Cardiac muscle cell (in vitro differentiated cells and primary cell): Measurements from ENCODE around the gene TMEM184C. TPM values are rescaled to one million over a fixed set of nuclear protein-coding genes. Genes with fewer than 3 reads are reported as not detected.

Experiments used
- DNase-seq, 2 donors: peaks; one replicate each; pipeline versions ENCODE4 v3.0.0 to v3.0.0-alpha.2; 2010 to 2017; ENCODE audit warnings: low read depth in 1 of 2, low spot score in 1 of 2
- H3K27ac ChIP-seq: fragments of 200-600 bp; sonication (generic); 2 replicates; pipeline ENCODE4 v1.5.1; 2016
- H3K27me3 ChIP-seq: fragments of 200-600 bp; sonication (generic); 2 replicates; pipeline ENCODE4 v1.6.0; 2016; ENCODE audit warnings: control low read depth
- H3K36me3 ChIP-seq: fragments of 200-600 bp; sonication (generic); 2 replicates; pipeline ENCODE4 v1.5.1; 2016; ENCODE audit warnings: control low read depth
- H3K4me1 ChIP-seq: fragments of 200-600 bp; sonication (generic); 2 replicates; pipeline ENCODE4 v1.8.1; 2017; ENCODE audit warnings: low read depth, mild to moderate bottlenecking, mixed run types
- H3K4me3 ChIP-seq: fragments of 200-600 bp; sonication (generic); 2 replicates; pipeline ENCODE4 v1.5.1; 2016; ENCODE audit warnings: mild to moderate bottlenecking
- H3K9me3 ChIP-seq: fragments of 200-600 bp; sonication (generic); 2 replicates; pipeline ENCODE4 v1.5.1; 2017; ENCODE audit warnings: low read depth, mild to moderate bottlenecking, control low read depth
- CTCF ChIP-seq: IDR thresholded peaks from 2 replicates; pipeline ENCODE4 v1.5.1; 2012; ENCODE audit warnings: low read depth, mild to moderate bottlenecking, low read length
- polyA plus RNA-seq: library from polyadenylated mRNA; unstranded; fragments of >200 nt; fragmentation: Nextera tagmentation; extraction: Ambion mirVana; gene quantifications from 2 replicates; pipeline ENCODE4 v1.2.1, GENCODE V29; 2016
- total RNA-seq: library from RNA; depleted of rRNA; stranded (reverse); fragments of >200 nt; gene quantifications from 2 replicates; pipeline ENCODE4 v1.2.3, GENCODE V29; 2016

Gene TMEM184C
- total and polyA plus RNA-seq, 2 experiments from 2014 or later: 30.7 to 32.3 TPM

- no peaks in the 10 kb centered on the region for H3K9me3 ChIP-seq
- no peak for DNase-seq
- no peaks in the 10 kb centered on the region for H3K36me3 ChIP-seq
- H3K27ac ChIP-seq: no peak overlapping the region
- H3K27me3 ChIP-seq: no peaks in the 10 kb centered on the region
- H3K4me1 ChIP-seq: no peaks in the 10 kb centered on the region
- H3K4me3 ChIP-seq: no peak overlapping the region
- TF ChIP-seq CTCF: no peak
Measured at GRCh38 chr4:147578593-147578992, 38.6 kb upstream of the TMEM184C start.

GRCh38 chr4:147580396-147580795, 36.8 kb upstream of the TMEM184C start:
- Histone ChIP-seq H3K4me3 (no peak overlapping the region), H3K36me3 (no peaks in the 10 kb centered on the region), H3K9me3 (no peaks in the 10 kb centered on the region), H3K27ac (no peak overlapping the region), H3K27me3 (no peaks in the 10 kb centered on the region), H3K4me1 (no peaks in the 10 kb centered on the region)
- no peak for TF ChIP-seq CTCF
- peak in 1 of 2 donors; percentile 22 for DNase-seq

- H3K27ac ChIP-seq: no peak overlapping the region
- DNase-seq: peak in 1 of 2 donors; percentile 67
- peaks cover 9% of the 10 kb centered on the region for H3K4me1 ChIP-seq
- no peak for TF ChIP-seq CTCF
- no peaks in the 10 kb centered on the region for H3K36me3 ChIP-seq
- no peak overlapping the region for H3K4me3 ChIP-seq
- no peaks in the 10 kb centered on the region for H3K27me3 ChIP-seq
- H3K9me3 ChIP-seq: no peaks in the 10 kb centered on the region
Measured at GRCh38 chr4:147581606-147582350, 35.4 kb upstream of the TMEM184C start.

DNA sequence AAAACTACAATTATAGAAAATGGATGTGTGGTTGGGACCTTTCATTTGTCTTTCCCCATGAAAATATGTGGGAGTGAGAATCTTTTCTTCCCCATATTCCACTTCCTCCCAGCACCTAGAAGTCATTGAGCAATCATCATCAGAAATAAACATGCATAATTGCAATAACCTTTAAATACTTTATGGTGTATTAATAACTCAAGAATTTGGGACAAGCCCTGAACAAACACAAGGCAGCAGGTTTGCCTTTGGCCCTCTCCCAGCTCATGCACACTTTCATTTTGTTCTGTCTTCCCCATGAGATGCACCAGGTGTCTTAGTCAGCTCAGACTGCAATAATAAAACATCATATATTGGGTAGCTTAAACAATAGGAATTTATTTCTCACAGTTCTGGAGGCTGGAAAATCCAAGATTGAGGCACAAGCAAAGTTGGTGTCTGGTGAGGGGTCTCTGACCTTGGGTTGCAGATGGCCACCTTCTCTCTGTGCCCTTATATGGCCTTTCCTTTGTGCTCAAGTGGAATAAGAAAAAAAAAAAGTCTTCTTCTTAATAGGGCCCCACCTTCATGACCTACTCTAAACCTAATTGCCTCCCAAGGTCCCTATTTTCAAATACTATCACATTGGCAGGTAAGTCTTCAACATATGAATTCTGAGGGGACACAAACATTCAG, 34.7 kb upstream of the TMEM184C start:
- no peak overlapping the region for H3K27ac ChIP-seq
- H3K4me1 ChIP-seq: peaks cover 9% of the 10 kb centered on the region
- H3K27me3 ChIP-seq: no peaks in the 10 kb centered on the region
- no peaks in the 10 kb centered on the region for H3K9me3 ChIP-seq
- no peak for DNase-seq
- no peaks in the 10 kb centered on the region for H3K36me3 ChIP-seq
- no peak overlapping the region for H3K4me3 ChIP-seq
- no peak for TF ChIP-seq CTCF

DNA sequence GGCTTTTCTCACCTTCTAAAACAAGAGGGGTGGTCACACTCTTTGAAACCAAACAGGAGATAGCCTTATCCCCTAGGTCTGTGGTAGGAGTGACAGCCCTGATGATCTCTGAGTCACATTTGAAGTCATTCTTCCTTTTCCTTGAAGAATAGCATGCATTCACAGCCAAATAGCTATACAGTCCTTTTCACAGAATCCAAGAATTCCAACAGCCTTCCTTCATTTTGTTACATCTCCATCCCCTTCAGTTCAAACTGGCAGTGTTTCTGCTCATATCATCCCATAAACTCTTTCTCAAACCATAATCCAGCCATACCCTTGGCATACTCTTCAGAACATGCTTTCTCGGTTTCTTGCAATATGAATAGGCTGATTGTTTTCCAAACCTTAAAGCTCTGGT, 33.3 kb upstream of the TMEM184C start:
- H3K27me3 ChIP-seq: no peaks in the 10 kb centered on the region
- no peaks in the 10 kb centered on the region for H3K9me3 ChIP-seq
- no peak for DNase-seq
- H3K36me3 ChIP-seq: no peaks in the 10 kb centered on the region
- H3K4me3 ChIP-seq: no peak overlapping the region
- peaks cover 13% of the 10 kb centered on the region for H3K4me1 ChIP-seq
- H3K27ac ChIP-seq: no peak overlapping the region
- no peak for TF ChIP-seq CTCF
